ENCODE measurements around the gene CCDC107. TPM values are rescaled to one million over a fixed set of nuclear protein-coding genes. Genes with fewer than 3 reads are reported as not detected.

The CCDC107 gene

DNA sequence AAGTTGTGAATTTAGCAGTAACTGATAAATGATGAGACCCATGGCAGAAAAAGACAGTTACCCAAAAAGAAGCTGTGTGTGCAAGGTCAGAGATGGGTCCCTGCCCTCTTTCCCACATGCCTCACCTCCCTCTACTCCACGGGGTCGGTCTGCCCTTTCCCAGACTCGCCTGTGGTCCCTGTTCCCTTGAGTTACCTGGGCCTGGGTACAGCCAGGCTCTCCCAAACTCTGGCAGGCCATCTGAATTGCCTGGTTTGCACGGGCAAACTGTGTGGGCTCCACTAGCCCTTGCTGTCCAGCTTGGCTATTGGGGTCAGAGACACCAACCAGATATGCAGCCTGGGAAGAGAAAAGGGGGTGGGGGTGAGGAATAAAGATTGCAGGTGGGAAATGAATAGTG, 50.1 kb downstream of the CCDC107 start:
- DNase-seq, result no peak
- Histone ChIP-seq H3K23ac (ENCODE audit: low read length in 2 of 2) (no peak overlapping the region), H3K14ac (ENCODE audit: low read length in 2 of 2) (no peak overlapping the region), H3K27ac (ENCODE audit: low read length, poor library complexity, severe bottlenecking) (no peak overlapping the region), H3K4me1 (ENCODE audit: control insufficient read depth, insufficient read depth, low read depth, low read length) (no peaks in the 10 kb centered on the region), H3K9ac (ENCODE audit: low read length) (no peak overlapping the region), H2BK5ac (ENCODE audit: low read depth, low read length, poor library complexity, severe bottlenecking) (no peak overlapping the region), H4K8ac (ENCODE audit: low read length) (no peak overlapping the region), H3K79me1 (replicated peaks; ENCODE audit: low read length, poor library complexity, severe bottlenecking) (peaks cover 61% of the 10 kb centered on the region), H2BK12ac (ENCODE audit: low read length in 2 of 2) (no peak overlapping the region), H3K4me3 (ENCODE audit: insufficient read depth in 1 of 2, low read depth in 1 of 2, low read length in 2 of 2) (no peak overlapping the region), H2BK120ac (ENCODE audit: low read depth, low read length) (no peak overlapping the region), H3K36me3 (ENCODE audit: control insufficient read depth in 1 of 2, insufficient read depth in 2 of 2, low read depth in 1 of 2, low read length in 2 of 2) (peaks cover 83 to 94% of the 10 kb centered on the region in 2 experiments), H3K4me2 (ENCODE audit: low read length, poor library complexity, severe bottlenecking) (no peak overlapping the region), H3K27me3 (ENCODE audit: control insufficient read depth in 1 of 2, insufficient read depth in 1 of 2, low read length in 2 of 2) (no peaks in the 10 kb centered on the region), H2AFZ (ENCODE audit: low read depth, low read length) (no peak overlapping the region), H2AK5ac (ENCODE audit: low read length, severe bottlenecking) (no peak overlapping the region), H3K9me3 (ENCODE audit: control insufficient read depth, low read length) (no peaks in the 10 kb centered on the region), H3K4ac (ENCODE audit: low read depth in 1 of 2, low read length in 2 of 2) (no peak overlapping the region), H2BK15ac (ENCODE audit: low read depth, poor library complexity, severe bottlenecking) (no peak overlapping the region), H3K18ac (ENCODE audit: low read depth in 1 of 2, low read length in 2 of 2) (no peak overlapping the region), H4K91ac (ENCODE audit: low read length) (no peak overlapping the region)
- 98% methylated on average over 4 of the region's 4 CpGs for WGBS

DNA sequence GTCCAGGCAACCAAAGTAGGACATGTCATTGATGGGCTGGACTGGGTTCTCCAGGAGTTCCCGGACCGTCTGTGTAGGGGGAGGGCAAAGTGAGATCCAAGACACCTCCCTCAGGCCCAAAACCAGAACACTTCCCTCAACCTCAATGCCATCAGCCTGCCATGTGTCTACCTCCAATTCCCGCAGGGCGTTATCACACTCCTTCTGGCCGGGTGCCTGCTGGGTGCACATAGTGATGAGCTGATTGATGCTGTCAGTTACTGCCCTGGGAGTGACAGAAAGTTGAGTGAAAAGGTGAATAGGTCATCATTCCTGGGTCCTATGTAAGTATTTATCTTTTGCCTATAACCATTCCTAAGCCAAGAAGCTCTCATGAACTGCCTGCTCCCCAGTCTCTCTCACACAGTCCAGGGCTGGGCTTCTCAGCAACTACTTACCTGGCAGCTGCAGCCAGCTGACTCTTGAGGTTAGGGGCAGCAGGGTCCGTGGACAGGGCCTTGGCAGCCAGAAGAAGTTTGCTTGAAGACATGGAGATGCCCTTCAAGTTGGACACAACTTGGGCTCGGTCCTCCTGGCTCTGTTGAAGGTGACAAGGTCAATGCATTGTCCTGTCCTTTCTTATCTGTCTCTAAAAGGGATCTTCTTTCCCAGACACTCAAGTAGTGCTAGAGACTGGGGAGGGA, 52.9 kb downstream of the CCDC107 start:
- H2BK12ac ChIP-seq (ENCODE audit: low read length in 2 of 2), result no peak overlapping the region
- no peak overlapping the region for H3K9ac ChIP-seq (ENCODE audit: low read length)
- H3K79me1 ChIP-seq (replicated peaks; ENCODE audit: low read length, poor library complexity, severe bottlenecking), result peaks cover 56% of the 10 kb centered on the region
- WGBS, result 95% methylated on average over 7 of the region's 7 CpGs
- H2AK5ac ChIP-seq (ENCODE audit: low read length, severe bottlenecking), result no peak overlapping the region
- no peak overlapping the region for H2BK15ac ChIP-seq (ENCODE audit: low read depth, poor library complexity, severe bottlenecking)
- H3K23ac ChIP-seq (ENCODE audit: low read length in 2 of 2), result no peak overlapping the region
- no peak overlapping the region for H3K4ac ChIP-seq (ENCODE audit: low read depth in 1 of 2, low read length in 2 of 2)
- H3K18ac ChIP-seq (ENCODE audit: low read depth in 1 of 2, low read length in 2 of 2), result no peak overlapping the region
- no peak overlapping the region for H3K4me3 ChIP-seq (ENCODE audit: insufficient read depth in 1 of 2, low read depth in 1 of 2, low read length in 2 of 2)
- H3K14ac ChIP-seq (ENCODE audit: low read length in 2 of 2), result no peak overlapping the region
- H3K4me2 ChIP-seq (ENCODE audit: low read length, poor library complexity, severe bottlenecking), result no peak overlapping the region
- H3K4me1 ChIP-seq (ENCODE audit: control insufficient read depth, insufficient read depth, low read depth, low read length), result peaks cover 4% of the 10 kb centered on the region
- H2BK5ac ChIP-seq (ENCODE audit: low read depth, low read length, poor library complexity, severe bottlenecking), result no peak overlapping the region
- no peak for DNase-seq
- no peak overlapping the region for H4K91ac ChIP-seq (ENCODE audit: low read length)
- H4K8ac ChIP-seq (ENCODE audit: low read length), result no peak overlapping the region
- H2AFZ ChIP-seq (ENCODE audit: low read depth, low read length), result no peak overlapping the region
- H3K27me3 ChIP-seq (ENCODE audit: control insufficient read depth in 1 of 2, insufficient read depth in 1 of 2, low read length in 2 of 2), result no peaks in the 10 kb centered on the region
- no peak overlapping the region for H3K27ac ChIP-seq (ENCODE audit: low read length, poor library complexity, severe bottlenecking)
- peaks cover 76 to 94% of the 10 kb centered on the region in 2 experiments for H3K36me3 ChIP-seq (ENCODE audit: control insufficient read depth in 1 of 2, insufficient read depth in 2 of 2, low read depth in 1 of 2, low read length in 2 of 2)
- H2BK120ac ChIP-seq (ENCODE audit: low read depth, low read length), result no peak overlapping the region
- no peaks in the 10 kb centered on the region for H3K9me3 ChIP-seq (ENCODE audit: control insufficient read depth, low read length)

Small RNA genes lying within 50 kb of the gene (small RNA-seq; reads per million reads assigned to genes)
- gene RMRP (ENCODE audit: low read depth) (not detected), gene RN7SL22P (ENCODE audit: low read depth) (not detected)

Measured in mesenchymal stem cell (in vitro differentiated cells and primary cell).